Parathyroid adenoma (tissue), 2 donors: ENCODE data around the gene CELA2B.

ENCODE experiments used
- H2AFZ ChIP-seq: fragments of 300-600 bp; sonication (generic); one replicate; pipeline ENCODE4 v1.7.0; 2017; ENCODE audit warnings: antibody characterized with exemption, mild to moderate bottlenecking
- H3K27ac ChIP-seq: fragments of 300-600 bp; sonication (generic); one replicate; pipeline ENCODE4 v1.7.0; 2017
- H3K27me3 ChIP-seq: fragments of 300-600 bp; sonication (generic); one replicate; pipeline ENCODE4 v1.7.0; 2017; ENCODE audit warnings: low read length; ENCODE audit not compliant: control insufficient read depth, insufficient read depth
- H3K36me3 ChIP-seq: fragments of 300-600 bp; sonication (generic); one replicate; pipeline ENCODE4 v1.7.0; 2017; ENCODE audit warnings: low read length; ENCODE audit not compliant: control insufficient read depth, insufficient read depth
- H3K4me1 ChIP-seq: fragments of 300-600 bp; sonication (generic); one replicate; pipeline ENCODE4 v1.7.0; 2017; ENCODE audit warnings: control low read depth
- H3K4me2 ChIP-seq: fragments of 300-600 bp; sonication (generic); one replicate; pipeline ENCODE4 v1.7.0; 2017; ENCODE audit warnings: low read length
- H3K4me3 ChIP-seq: fragments of 300-600 bp; sonication (generic); one replicate; pipeline ENCODE4 v1.7.0; 2017; ENCODE audit warnings: low read depth, low read length
- H3K79me2 ChIP-seq: fragments of 300-600 bp; sonication (generic); one replicate; pipeline ENCODE4 v1.7.0; 2017; ENCODE audit warnings: control low read depth
- H3K9ac ChIP-seq: fragments of 300-600 bp; sonication (generic); one replicate; pipeline ENCODE4 v1.7.0; 2017; ENCODE audit warnings: mild to moderate bottlenecking
- H3K9me3 ChIP-seq: fragments of 300-600 bp; sonication (generic); one replicate; pipeline ENCODE4 v1.7.0; 2017; ENCODE audit warnings: low read length; ENCODE audit not compliant: control insufficient read depth
- TF ChIP-seq, protein P1 (sequence below): fragments of 300-600 bp; sonication (generic); IDR thresholded peaks from one replicate; pipeline ENCODE4 v1.7.0; 2017; ENCODE audit warnings: antibody characterized with exemption, mild to moderate bottlenecking
- donor health status: primary hyperparathyroidism.

The CELA2B gene

DNA sequence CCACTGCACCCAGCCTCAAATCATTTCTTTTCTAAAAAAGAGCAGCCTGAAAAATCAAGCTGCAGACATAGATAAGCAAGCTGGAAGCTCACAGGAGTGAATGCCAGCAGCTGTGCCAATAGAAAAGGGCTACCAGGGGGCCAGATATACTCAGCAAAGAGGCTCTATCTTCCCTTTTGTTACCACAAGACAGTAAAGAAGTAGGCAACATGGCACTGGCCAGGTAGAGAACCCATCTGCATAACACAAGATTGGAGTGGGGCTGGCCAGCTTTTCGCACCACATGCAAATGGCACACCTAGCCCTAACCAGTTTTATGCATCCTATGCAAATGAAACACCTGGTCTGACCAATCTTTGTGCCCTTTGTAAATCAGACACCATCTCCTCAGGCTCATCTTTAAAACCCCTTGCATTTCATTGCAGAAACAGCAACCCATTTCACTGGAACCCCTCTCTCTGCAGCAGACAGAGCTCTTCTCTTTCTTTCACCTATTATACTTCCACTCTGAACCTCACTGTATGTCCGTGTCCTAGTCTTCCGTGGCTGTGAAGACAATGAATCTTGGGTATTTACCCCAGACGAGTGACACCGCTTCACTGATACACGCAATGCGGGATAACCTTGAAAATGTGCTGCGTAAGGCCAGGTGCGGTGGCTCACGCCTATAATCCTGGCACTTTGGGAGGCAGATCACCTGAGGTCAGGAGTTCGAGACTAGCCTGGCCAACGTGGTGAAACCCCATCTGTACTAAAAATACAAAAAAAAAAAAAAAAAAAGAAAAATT is 33.0 kb downstream of the CELA2B start:
- TF ChIP-seq, protein P1, sequence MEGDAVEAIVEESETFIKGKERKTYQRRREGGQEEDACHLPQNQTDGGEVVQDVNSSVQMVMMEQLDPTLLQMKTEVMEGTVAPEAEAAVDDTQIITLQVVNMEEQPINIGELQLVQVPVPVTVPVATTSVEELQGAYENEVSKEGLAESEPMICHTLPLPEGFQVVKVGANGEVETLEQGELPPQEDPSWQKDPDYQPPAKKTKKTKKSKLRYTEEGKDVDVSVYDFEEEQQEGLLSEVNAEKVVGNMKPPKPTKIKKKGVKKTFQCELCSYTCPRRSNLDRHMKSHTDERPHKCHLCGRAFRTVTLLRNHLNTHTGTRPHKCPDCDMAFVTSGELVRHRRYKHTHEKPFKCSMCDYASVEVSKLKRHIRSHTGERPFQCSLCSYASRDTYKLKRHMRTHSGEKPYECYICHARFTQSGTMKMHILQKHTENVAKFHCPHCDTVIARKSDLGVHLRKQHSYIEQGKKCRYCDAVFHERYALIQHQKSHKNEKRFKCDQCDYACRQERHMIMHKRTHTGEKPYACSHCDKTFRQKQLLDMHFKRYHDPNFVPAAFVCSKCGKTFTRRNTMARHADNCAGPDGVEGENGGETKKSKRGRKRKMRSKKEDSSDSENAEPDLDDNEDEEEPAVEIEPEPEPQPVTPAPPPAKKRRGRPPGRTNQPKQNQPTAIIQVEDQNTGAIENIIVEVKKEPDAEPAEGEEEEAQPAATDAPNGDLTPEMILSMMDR: no peak
- H3K27me3 ChIP-seq: no peaks in the 10 kb centered on the region
- H3K27ac ChIP-seq: no peak overlapping the region
- H3K4me1 ChIP-seq: no peaks in the 10 kb centered on the region
- H2AFZ ChIP-seq: no peak overlapping the region
- no peak overlapping the region for H3K4me2 ChIP-seq
- no peaks in the 10 kb centered on the region for H3K36me3 ChIP-seq
- no peak overlapping the region for H3K4me3 ChIP-seq
- H3K9me3 ChIP-seq: no peaks in the 10 kb centered on the region
- no peak overlapping the region for H3K9ac ChIP-seq
- no peaks in the 10 kb centered on the region for H3K79me2 ChIP-seq

DNA sequence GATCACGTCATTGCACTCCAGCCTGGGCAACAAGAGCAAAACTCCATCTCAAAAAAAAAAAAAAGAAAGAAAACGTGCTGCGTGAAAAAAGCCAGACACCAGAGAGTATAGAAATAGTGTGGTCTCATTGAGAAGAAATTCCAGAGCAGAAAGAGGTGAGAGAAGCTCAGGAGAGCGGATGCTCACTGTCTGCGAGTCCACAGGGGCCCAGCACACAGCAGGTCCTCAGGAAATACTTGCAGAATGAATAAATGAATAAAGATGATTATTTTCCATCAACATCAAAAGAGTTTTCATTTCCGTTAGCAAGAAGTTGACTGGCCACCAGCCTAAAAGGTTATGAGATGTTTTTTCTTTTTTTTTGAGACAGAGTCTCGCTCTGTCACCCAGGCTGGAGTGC is 33.7 kb downstream of the CELA2B start:
- TF ChIP-seq, protein P1: no peak
- no peaks in the 10 kb centered on the region for H3K36me3 ChIP-seq
- no peaks in the 10 kb centered on the region for H3K9me3 ChIP-seq
- no peaks in the 10 kb centered on the region for H3K79me2 ChIP-seq
- no peaks in the 10 kb centered on the region for H3K27me3 ChIP-seq
- no peak overlapping the region for H3K9ac ChIP-seq
- no peak overlapping the region for H2AFZ ChIP-seq
- no peak overlapping the region for H3K4me3 ChIP-seq
- no peak overlapping the region for H3K27ac ChIP-seq
- H3K4me2 ChIP-seq: no peak overlapping the region
- no peaks in the 10 kb centered on the region for H3K4me1 ChIP-seq

DNA sequence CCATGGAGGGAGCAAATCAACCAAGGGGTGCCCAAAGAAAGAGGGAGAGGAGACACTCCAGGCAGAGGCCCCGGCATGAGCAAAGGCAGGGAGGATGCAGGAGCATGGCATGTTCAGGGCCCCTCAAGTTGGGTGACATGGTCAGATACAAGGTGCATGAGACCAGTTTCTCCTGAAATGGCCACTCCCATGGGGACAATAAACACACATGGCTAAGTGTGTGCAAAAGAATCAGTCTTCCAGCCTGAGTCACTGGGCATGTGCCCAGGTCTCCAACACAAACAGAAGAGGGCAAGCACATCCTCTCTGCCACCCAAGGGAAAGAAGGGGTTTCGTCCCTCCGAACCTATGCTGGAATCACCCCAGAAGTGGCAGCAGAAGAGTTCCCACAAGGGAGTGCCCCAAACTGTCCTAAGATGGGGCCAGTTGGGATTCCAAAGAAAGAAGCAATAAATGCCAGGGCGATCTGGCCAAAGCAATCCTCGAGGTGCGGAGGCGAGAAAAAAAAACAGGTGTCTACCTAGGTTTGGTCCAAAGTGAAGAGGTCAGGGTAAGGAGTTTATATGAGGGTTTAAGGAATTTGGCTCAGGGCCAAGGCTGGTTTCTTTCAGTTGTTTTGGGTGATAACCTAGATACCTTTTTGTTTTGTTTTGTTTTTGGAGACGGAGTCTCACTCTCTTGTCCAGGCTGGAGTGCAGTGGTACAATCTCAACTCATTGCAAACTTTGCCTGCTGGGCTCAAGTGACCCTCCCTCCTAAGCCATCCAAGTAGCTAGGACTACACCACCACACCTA is 34.9 kb downstream of the CELA2B start:
- TF ChIP-seq, protein P1: no peak
- Histone ChIP-seq H3K27ac (no peak overlapping the region), H3K4me3 (no peak overlapping the region), H3K79me2 (no peaks in the 10 kb centered on the region), H3K27me3 (no peaks in the 10 kb centered on the region), H3K9ac (no peak overlapping the region), H3K9me3 (no peaks in the 10 kb centered on the region), H3K4me1 (no peaks in the 10 kb centered on the region), H3K36me3 (no peaks in the 10 kb centered on the region), H3K4me2 (no peak overlapping the region), H2AFZ (no peak overlapping the region)

DNA sequence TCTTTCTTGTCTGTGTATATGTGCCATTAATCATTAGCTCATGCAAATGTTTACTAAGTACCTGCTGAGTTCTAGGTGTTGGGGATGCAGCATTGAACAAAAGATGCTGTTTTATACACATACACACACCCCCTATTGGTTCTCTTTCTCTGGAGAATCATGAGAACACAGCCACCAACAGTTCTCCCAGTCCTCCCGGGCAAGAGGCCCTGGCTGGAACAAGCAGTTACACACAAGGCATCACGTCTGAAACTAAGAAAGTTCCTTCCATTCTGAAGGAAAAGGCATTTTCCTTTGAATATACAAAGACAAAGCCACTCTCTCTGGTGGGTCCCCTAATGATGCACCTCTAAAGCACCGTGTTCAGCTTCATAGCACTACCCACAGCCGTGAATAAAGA is 37.3 kb downstream of the CELA2B start:
- Histone ChIP-seq H3K4me1 (no peaks in the 10 kb centered on the region), H3K9me3 (no peaks in the 10 kb centered on the region), H3K4me2 (no peak overlapping the region), H3K36me3 (no peaks in the 10 kb centered on the region), H3K27ac (no peak overlapping the region), H3K4me3 (no peak overlapping the region), H3K27me3 (no peaks in the 10 kb centered on the region), H2AFZ (no peak overlapping the region), H3K9ac (no peak overlapping the region), H3K79me2 (no peaks in the 10 kb centered on the region)
- TF ChIP-seq, protein P1: no peak
